GM18951 (cell line): ENCODE data around the gene PRELID3B.

Experiments
- POLR2A ChIP-seq: IDR thresholded peaks from 4 replicates; pipeline ENCODE4 v1.6.1; 2011; ENCODE audit warnings: mild to moderate bottlenecking; ENCODE audit not compliant: insufficient read length, insufficient read depth; ENCODE audit errors: extremely low read depth
- in situ Hi-C: fragments of 300-500 bp; cut with MboI; formaldehyde crosslinking; loops from one replicate; pipeline ENCODE4 v1.12.0; 2022; ENCODE audit warnings: low sequenced_read_pairs, mixed read lengths, inconsistent platforms; ENCODE audit not compliant: unreplicated experiment

PRELID3B gene

DNA sequence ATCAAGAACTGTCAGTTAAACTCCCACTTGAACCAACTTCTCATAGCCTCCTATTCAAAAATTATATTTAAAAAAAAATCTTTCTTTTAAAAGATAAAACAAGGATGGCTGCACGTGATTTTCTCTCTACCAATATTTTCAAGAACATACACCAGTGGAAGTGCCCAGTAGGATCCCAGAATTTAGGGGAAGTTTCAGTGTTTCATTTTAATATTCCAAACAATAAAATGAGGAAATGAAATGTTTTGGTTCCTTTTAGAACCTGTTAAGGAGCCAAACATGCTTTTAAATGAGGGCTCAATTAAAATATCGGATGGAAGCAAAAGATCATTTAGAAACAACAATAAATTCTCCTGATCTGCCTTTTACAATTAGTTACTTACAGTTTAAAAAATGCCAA lies 26.4 kb upstream of the PRELID3B start:
- no peak for TF ChIP-seq POLR2A
- in situ Hi-C loops: no loop called here

DNA sequence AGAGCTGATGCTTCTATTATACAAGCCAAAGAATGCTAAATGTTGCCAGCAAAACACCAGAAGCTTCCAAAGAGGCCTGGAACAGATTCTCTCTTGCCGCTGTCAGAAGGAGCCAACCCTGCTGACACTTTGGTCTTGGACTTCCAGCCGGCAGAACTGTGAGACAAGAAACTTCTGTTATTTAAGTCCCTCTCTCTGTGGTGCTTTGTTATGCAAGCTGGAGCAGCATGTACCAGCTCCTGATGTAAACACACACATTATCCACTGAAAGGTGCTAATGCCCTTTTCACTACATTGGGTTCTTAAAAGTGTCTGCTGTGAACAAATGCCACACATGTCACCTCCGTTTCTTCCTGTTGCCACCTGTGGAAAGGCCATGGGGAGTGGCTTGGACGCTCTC lies 25.9 kb upstream of the PRELID3B start:
- in situ Hi-C loops: no loop called here
- no peak for TF ChIP-seq POLR2A

DNA sequence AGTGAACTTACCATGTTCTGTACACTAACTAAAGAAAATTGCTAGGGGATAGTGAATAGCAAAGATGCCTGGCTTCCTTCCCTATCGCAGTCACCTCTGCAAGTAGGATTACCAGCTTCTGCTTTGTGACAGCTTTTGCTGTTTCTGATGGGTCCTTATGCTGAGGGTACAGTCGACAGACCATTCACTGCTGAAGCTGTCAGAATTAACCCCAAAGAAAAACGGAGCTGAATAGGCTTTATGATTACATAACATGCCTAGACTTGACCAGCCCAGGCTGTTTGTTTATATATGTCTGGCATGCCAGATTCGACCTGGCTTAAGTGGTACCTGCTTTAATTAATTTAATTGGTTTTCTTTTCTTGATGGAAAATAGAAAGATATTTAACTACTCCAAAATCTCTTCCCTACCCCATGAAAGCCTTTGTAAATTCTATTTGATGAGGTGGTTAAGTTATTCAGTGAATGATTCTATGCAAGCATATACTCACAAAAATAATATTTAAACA lies 21.7 kb upstream of the PRELID3B start:
- no peak for TF ChIP-seq POLR2A
- in situ Hi-C loops: no loop called here

DNA sequence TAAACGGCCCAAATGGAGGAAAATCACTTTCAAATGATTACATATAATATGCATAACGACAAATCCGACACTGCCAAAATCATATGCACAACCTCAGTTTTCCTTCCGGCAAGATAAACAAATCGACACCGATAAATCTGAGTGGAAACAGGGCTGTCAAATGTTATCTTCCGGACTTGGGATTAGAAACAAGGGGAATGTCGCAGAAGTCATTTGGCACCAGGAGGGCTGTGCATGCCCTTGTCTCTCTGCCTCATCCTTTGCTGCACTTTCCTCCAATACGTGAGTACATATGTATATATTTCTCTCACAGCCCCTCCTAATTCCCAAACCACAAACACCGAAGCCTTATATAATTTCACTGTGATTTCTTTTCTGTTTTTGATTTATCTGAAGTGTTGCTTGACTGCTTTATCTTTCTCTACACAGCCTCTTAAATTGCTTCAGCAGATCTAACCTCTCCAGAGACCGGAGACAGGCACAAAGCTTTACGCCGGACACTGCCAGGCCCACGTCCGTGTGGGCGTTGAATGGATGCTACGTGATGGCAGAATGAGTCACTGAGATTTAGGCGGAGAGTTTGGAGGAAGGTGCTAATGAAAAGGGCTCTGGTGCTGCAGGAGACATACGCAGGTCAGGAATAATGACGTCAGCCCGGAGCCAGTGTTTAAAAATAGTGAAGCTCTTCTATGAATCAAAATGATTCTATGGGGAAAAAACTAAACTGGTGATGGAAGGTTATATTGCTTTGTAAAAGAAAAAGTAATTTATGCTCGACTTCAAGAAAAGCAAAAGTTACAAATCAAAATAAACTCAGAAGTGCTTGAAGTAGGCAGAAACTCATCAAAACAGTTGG lies 21.0 kb upstream of the PRELID3B start:
- in situ Hi-C loops: no loop called here
- TF ChIP-seq POLR2A: no peak

DNA sequence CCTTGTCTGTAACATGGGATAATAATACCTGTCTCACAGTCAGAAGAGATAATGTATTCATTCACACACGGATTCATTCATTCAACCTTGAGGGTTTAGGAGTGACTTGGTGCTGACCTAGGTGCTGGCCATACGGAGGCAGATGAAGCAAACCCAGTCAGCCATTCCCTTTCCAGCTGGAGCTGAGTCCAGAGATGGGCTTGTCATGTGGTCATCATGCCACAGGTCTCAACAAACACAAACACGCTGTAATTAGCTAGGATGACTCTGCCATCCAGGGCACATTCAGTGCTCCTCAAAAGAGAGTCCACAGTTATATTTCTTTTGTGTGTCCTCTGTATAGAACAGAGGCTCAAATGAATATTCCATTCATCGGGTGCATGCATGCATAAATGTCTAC lies 19.5 kb upstream of the PRELID3B start:
- in situ Hi-C loops: no loop called here
- TF ChIP-seq POLR2A: no peak

DNA sequence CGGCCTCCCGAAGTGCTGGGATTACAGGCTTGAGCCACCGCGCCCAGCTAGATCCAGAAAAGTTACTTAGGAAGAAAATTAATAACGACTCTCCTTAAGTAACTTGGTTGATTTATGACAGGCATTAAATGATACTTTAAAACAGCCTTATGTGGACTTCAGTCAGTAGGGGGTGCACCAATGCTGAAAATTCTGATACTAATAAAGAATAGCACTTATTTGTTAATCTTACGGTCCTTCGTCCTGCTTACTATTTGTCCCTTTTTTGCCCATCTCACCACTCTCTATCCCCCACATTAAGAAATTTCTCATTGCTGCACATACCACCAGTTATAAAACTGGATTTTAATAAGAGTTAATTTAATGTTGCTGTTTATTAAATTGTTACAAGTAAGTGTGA lies 12.7 kb upstream of the PRELID3B start:
- in situ Hi-C loops: no loop called here
- TF ChIP-seq POLR2A: no peak

DNA sequence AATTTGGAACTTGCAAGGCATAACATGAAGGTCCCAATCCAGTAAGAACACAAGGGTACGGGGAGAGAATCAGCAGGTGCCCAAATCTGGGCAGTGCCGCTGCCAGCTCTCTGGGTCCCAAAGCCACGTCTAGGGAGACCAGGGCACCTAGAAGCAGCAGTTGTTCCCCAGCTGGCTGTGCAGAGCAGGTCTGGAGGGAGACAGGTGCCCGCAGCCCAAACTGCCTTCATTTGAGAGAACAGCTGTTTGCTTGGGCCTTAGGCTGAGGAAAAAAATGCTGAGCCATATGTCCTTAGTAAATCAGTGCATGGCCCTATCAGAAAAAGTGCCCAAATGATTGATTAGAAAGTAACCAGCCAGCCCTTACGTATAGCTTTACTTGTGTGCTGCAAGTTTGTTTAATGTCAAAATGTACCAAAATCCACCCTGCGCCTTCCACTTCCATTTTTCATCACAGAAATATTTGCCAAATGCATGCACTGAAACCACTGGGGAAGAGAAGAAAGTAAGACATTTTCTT lies 9.1 kb upstream of the PRELID3B start:
- in situ Hi-C loops: no loop called here
- no peak for TF ChIP-seq POLR2A

DNA sequence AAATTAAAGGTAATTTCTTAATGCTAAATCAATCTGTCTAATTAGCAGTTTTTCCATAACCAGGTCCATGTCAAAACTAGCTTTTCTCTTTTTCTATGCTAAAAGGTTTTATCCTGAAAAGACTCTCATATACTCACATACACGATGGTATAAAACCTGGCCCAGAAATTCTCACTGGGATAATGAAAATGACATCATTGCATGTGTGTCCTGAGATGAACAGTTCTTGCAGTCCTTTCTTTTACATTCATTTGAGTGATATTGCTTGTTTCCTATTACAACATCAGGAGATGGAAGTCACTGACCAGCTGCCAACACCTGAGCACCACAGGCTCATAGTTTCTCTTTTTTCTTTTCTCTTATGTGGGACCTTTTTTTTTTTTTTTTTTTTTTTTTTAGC lies 7.9 kb upstream of the PRELID3B start:
- TF ChIP-seq POLR2A: no peak
- in situ Hi-C loops: no loop called here

DNA sequence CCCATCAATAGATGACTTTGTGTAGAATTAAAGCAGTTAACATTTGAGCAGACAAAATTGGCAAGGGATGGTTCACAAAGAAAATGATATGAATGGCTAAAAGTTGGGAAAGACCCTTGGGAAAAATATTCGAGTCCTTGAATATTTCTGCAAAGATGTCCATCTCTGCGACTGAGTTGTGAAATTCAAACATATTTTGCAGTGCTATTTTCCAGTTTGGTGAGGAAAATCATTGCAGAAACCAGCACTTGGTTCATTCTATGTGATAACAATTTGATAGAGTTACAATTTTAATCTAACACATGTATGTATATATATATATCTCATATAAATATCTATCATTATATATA lies 6.1 kb upstream of the PRELID3B start:
- TF ChIP-seq POLR2A: no peak
- in situ Hi-C loops: no loop called here

DNA sequence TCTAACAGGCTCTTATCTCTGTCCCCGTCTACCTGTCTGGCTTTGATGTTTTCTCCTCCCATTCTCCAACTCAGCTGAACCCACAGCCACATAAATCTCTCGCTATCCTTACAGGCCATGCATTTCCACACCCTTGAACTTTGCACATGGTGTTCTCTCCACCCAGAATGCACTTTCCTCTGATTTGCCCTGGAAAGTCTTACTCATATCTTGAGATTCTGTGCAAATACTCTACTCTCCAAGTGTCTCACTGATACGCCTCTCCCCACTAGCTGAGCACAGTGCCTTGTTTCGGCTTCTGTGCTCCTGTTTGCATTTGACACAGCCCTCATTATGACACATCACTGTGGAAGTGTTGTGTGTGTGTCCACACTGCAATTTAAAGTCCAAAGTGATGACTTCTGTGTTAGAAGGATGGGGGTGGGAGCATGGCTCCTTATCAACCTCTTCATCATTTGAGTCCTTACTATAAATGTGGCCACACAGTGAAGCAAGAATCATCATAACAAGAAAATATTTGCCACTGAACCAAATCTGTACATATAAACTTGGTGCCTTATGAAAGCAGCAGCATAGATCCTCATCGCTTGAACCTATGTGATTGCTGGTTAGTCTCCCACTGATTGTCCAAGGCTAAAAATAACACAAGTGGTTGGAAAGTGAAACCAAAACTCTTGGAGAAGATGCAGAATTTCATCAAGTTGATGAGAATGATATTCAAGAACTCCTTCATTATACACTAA lies 5.5 kb upstream of the PRELID3B start:
- in situ Hi-C loops: no loop called here
- no peak for TF ChIP-seq POLR2A

DNA sequence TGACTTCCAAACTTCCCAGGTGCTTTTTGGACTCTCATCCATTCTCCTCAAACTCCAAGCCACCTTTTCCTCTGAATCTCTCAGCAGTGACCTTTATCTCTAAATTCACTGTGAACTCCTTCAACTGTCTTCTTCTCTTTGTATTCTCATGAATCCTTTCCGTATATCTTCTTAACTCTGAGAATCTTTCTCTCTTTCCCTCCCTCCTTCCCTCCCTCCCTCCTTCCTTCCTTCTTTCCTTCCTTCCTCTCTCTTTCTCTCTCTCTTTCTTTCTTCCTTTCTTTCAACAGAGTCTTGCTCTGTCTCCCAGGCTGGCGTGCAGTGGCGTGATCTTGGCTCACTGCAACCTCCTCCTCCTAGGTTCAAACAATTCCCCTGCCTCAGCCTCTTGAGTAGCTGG lies 4.3 kb upstream of the PRELID3B start:
- no peak for TF ChIP-seq POLR2A
- in situ Hi-C loops: no loop called here

DNA sequence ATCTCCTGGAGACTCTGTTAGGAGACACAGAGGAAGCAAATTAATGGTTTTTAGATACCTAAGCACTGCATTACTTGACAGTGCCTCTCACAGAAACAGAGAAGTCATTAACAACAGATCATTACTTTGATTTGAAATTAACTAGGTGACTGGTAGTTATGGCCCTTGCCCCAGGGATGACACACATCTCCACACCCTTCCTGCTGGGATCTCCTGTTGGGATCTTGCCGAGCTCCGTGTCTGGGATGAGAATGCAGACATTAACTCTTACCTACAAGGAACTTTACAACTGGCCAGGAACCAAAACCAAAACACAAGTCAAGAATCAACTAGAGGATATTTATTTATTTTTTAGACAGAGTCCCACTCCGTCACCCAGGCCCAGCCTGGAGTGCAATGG lies 2.2 kb upstream of the PRELID3B start:
- in situ Hi-C loops: no loop called here
- no peak for TF ChIP-seq POLR2A

DNA sequence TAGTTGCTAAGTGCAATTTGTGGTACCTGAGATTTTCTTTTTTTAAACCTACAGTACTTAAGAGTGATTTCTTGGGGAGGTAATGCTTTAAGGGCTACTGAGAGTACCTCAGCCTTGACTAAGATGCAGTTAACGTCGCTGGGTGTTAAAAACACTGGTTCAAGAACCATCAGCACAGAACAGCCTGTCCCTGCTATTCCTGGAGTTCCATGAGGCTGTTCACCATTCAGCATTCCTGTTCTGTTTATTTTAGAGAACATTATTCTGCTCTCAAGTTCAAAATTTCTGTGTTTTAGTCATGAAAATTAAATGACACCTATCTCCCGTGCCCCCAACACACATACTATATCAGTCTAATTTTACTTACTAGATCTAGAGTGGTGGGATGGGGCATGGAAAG lies 1.7 kb upstream of the PRELID3B start:
- no peak for TF ChIP-seq POLR2A
- in situ Hi-C loops: no loop called here

DNA sequence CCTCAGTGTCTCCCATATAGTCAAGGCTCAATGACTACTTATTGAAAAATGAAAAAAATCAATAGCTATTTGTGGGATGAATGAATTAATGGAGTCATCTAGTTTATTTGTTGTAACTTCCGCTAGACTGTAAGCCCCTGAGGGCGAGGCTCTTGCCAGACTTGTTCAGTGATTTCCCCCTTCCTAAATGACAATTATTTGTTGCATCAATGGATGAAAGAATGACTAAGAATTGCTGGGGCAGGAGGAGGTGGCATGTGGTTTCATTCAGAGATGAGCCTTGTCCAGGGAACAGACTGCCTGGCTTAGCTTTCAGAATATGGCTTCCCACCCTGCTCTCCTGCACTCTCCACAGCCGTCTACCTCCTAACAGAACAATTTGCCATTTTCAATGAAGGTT lies 1.1 kb upstream of the PRELID3B start:
- in situ Hi-C loops: no loop called here
- TF ChIP-seq POLR2A: no peak
